GM18870 (cell line): ENCODE data around the gene TTC16.

Experiments
- ATAC-seq: cut with Tn5 transposase; IDR thresholded peaks from one replicate; pipeline ENCODE4 v1.9.1; 2021; ENCODE audit warnings: moderate library complexity; ENCODE audit not compliant: unreplicated experiment

Gene TTC16

DNA sequence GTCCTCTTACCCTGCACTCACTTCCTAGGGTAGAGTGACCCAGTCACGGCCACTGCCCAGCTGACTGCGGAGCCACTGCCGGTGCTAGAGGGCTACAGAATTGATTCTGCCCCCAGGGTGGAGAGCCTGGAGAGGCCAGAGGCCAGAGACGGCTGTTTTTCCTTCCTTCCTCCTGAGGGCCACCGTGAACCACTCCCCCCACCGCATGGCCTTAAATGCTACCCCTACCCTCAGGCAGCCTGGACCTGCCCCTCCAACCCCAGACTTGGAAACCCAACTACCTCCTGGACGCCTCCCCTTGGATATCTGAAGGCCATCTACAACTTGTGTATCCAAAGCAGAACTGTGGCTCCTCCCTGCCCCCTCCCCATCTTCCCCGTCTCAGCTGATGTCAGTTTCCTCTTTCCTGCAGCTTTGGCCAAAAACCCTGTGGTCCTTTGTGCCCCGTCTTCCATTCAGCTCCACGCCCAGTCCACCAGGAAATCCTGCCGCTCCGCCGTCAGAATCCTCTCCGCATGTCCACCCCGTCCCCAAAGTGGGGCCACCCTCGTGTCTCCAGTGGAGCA is 46.3 kb downstream of the TTC16 start:
- ATAC-seq = no peak

DNA sequence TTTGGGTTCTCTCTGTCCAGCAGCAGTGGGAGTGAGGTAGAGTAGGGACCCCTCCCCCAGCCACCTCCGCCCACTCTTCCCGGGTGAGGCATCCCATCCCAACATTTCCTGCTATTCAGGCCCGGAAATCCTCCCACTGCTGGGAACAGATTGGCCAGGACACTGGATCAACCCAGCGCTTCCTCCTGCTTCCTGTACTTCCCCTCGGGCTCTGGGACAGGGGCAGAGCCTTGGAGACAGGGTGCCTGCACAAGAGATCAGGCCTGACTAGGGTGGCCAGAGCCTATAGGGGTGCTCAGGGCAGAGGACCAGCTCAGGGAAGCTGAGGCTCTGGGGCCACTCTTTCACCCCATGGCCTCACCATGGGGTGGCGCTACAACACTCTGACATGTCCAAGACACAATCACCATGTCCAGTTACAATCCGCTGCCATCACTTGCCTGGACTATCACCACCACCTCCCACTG is 48.1 kb downstream of the TTC16 start:
- ATAC-seq = no peak

DNA sequence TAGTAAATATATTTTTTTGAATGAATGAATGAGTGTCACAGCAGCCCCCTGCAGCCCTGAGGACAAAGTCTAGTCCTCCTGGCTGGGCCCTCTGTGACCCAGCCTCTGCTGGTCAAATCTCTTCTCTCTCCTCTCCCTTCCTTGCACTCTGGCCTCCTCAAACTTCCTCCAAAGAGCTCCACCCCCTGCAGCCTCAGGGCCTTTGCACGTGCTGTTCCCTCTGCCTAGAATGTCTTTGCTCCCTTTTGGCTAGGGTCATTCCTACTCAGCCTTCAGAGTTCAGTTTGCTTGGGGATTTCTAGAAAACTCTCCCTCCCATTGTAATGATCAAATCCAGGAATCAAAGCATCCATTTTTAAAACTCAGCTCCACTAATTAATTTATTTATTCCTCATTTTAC is 49.5 kb downstream of the TTC16 start:
- ATAC-seq = no peak

DNA sequence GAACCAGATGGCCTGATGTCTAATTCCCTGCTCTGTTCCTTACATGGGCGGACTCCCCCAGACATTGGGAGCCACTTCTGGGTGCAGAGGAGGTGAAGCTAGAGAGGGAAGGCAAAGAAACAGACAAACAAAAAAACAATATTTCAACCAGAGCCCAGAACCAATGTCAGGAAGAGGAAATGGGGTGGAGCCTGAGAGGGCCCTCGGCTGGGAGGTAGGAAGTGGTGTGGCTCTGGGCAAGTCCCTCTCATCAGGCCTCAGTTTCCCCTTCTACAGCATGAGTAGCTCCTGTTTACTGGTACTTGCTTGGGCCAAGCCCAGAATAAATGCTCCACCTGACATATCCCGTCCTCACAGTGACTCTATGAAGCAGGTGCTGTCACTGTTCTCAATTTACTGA is 51.5 kb downstream of the TTC16 start:
- ATAC-seq = no peak

DNA sequence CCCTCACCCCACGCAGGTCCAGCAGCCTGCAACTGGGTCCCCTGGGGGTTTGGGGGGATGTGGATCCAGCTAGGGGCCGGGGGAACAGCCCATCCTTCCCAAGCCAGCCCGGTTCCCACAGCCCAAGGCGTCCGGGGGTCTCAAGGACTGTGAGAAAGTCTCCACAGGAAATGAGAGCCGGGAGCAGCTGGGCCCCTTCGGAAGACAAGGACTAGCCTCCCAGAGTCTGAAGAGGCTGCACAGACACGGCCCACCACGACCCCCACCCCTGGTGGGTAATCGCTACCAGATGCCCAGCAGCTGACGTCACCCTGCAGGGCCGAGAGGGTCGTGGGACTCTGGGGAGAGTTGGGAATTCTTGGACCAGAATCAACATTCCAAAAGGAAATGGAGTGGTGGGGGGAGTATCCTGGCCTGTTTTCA is 52.0 kb downstream of the TTC16 start:
- ATAC-seq = no peak

DNA sequence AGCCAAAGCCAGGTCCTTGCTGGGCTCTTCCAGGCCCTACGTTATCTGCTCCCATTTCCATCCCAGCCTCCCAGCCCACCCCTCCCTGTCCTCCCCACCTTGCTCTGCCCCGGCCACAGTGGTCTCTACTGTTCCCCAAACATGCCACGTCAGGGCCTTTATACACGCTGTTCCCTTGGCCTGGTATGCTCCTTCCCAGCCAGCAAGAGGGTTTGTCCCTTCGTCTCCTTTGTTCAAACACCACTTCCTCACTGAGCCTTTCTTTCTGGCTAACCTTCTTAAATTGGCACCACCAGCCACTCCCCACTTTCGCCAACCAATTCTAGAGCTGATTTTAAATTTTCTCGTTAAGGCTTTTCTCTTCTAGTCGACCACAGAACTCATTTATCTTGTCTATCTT is 52.8 kb downstream of the TTC16 start:
- no peak for ATAC-seq

DNA sequence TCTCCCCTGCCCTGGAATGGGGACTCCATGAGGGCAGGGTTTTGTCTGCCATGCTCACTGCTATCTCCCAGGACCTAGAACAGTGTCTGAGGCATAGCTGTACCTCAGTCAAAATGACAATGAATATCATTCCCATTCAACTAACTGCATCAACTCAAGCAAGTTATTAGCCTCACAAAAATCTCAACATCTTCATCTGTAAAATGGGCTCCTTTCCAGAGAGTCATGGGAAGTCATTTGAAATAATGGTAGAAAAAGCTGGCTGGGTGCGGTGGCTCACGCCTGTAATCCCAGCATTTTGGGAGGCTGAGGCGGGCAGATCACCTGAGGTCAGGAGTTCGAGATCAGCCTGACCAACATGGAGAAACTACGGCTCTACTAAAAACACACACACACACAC is 53.2 kb downstream of the TTC16 start:
- no peak for ATAC-seq

DNA sequence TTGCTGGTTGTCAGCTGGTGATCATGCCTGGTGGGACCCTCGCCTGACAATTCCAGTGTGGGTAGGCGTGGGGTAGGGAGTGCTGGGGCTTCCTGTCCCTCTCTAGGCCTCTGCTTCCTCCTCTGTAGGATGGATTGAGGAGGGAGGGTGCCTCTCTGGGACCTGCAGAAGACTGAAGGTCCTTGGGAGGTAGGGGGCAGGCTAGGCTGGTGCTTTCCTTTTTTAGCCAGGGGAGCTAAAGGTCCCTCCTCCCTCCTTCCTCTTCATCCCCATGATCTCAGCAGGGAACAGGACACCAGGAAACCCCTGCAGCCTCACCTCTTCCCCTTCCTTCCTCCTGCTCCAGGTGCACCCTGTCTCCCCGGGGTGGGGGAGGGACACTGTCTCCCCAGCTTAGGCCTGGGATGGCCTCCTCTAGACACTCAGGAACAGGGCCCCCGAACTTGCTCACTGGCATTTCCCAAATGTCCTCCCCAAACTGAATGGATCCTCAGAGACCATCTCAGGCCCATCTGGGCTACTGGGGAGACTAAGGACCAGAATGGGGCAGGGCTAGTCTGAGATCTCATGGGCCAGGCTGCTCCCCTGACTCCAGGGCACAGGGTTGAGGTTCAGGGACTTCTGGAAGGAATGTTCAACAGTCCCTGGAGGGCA is 54.2 kb downstream of the TTC16 start:
- ATAC-seq = no peak

DNA sequence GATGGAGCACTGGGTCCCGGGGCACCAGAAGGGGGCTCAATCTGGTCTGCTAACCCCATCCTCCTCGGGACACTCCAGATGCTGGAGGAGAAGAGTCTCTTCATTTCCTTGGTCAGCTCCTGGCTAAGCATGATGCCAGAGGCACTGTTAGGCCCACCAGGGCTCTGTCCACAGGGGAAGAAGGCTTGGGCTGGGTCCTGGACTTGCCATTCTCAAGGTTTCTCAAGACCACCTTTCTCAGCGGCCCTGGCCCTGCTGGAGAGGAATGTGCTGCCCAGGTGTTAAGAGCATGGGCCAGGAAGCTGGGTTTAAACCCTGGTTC is 54.7 kb downstream of the TTC16 start:
- no peak for ATAC-seq

DNA sequence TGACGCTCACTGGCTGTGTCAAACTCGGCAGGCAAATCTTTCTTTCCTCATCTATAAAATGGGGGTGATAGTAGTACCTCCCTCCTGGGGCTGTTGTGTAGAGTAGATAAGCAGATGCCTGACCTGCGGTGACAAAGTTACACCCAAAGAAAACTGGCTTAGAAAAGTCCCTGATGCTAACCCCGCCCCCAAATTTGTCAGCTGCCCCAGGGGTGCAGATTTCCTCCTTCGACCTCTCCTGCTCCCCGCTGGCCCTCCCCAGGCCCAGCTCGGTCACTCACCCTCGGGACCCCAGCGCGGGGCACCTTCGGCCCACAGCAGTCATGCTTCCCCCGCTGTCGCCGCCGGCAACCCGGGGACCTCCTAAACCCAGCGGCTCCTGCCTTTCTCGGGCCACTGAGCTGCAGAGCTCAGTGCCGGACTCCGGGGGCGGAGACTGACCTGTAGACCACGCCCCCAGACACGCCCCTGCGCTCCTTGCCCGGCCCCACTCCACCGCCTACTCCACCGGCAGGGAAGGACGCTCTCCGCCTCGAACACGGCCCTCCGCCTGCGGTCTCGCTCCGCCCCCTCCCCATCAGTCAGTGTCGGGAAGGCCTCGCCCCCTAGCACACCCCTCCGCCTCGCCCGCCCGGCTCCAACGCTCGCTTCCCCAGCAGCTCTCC is 55.2 kb downstream of the TTC16 start:
- ATAC-seq = peak; percentile 74

DNA sequence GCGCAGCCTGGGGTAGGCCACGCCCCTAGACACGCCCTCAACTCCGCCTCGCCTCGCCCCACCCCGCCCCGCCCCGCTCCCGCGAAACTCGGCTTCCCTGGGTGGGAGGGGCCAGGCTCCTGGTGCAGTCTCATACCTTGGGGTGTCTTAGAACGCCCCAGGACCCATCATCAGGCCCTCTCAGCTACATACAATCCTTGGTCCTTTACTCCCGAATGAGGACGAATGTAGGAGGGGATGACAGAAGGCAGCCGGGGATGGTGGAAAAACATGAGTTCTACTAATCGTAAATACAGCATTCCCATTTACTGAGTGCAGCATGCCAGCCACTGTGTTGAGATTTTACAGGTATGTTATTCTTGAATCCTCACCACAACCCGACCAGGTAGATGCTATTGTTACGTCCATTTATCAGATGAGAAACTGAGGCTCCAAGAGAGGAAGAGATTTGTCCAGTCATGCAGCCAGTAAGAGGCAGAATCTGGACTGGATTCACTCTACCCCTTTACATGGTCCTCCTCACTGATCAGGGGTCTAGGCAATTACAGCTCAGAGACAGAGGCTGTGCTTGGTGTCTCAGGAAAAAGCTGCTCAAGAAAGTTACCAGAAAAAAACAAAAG is 55.8 kb downstream of the TTC16 start:
- ATAC-seq = no peak

DNA sequence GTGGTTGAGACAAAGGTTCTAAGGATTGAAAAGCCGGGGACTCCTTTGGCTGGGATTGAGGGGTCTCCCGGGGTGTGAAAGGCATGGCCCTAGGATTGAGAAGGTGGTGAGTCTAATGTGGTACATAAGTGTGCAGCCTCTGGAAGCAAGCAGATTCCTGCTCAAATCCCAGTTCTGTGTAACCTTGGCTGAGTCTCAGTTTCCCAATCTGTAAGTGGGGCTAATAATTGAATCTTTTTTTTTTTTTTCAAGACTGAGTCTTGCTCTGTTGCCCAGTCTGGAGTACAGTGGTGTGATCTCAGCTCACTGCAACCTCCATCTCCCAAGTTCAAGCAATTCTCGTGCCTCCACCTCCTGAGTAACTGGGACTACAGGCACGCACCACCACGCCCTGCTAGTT is 56.7 kb downstream of the TTC16 start:
- ATAC-seq = no peak

DNA sequence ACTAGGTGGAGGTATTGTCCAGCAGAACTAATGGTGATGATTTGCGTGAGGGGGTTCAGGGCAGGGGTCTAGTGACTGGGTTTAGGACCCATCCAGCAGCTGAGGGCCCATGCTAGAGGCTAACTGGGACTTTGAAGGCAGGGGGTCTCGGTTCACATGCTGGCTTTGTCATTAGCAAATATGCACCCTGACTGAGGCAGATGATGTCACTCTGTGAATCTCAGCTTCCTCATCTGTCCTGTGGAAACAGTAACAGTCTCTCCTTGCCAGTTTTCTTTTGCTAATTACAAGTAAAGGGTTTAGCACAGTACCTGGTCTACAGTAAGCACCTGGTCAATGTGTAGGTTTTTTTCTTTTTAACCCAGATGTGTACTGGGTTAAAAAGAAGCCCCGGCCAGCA is 57.4 kb downstream of the TTC16 start:
- ATAC-seq = no peak

DNA sequence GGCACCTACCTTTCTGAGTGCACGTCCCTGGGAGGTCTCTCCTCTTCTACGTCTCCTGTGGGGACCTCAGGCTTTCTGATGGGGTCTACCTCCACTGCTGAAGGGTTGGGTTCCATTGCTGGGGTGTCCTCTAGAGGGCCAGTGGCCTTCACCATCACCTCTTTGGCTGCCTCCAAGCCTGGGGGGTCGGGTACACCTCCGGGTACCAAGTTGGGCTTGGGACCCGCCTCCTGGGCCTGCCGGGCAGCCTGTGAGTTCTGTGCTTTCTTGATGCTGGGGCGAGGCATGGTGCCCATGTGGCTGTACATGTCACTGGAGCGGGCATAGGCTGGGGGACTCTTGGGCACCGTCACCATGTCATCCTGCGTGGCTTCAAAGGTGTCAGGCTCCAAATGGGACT is 58.1 kb downstream of the TTC16 start:
- ATAC-seq = no peak

DNA sequence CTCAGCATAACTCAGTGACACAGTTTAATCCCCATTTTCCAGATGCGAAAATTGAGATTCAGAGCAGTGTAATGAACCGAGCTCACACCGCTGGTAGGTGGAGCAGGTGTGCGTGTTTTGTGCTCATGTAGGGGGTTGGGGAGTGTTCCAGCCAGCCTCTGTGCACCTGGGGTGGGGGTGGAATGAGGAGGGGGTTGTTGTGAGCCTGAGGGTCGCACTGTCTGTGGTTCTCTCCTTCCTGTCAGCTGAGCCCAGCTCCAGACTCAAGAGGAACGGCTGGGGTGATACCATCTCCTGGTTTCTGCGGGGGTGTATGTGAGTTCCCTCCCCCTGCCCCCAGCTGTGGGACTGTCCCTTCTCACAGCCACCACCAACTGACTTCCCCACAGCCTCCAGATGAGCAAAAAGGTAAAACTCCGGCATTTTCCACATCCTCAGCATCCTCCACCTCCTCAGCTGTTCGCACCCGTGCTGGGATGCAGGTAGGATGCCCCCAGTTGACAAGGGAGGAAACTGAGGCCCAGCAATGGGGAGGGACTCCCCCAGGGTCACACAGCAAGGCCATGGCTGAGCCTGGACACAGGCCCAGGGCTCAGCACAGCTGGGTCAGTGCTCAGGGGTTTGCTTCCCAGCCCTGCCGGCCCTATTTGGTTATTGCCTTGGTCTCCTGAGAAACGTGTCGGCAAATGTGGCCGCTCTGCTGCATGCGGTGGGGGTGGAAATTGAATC is 60.5 kb downstream of the TTC16 start:
- ATAC-seq = no peak

DNA sequence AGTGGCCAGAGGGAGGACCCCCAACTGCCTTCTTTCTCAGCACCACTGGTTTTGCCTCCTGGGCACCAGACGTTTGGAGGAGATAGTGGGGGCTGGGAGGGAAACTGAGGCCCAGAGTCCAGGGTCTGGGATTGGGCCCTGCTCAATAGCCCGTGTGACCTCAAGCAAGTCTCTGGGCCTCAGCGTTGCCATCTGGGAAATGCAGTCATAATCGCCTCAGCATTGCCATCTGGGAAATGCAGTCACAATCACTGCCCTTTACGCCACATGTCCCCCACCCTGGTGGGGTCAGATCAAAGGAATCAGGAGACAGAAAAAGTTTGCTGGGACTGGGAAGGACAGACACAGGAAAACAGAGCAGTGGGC is 61.0 kb downstream of the TTC16 start:
- ATAC-seq = no peak

DNA sequence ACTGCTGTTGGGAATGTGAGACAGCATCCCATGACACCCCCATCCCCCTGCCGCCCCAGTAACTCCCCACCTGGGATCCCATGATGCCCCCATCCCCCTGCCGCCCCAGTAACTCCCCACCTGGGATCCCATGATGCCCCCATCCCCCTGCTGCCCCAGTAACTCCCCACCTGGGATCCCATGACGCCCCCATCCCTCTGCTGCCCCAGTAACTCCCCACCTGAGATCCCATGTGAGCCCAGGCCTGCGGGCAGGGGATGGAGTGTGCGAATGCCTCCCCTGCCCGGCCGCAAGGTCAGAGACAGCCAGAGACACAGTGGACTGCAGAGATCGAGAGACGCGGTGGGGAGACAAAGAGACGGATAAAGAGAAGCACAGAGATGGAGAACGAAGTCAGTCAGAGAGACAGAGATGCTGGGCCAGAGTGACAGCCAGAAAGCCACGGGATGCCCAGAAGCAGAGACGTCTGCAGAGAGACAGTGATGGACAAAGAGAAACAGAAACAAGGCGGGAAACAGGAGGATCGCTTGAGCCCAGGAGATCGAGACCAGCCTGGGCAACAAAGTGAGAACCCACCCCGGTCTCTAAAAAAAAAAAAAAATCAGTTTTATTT is 61.6 kb downstream of the TTC16 start:
- ATAC-seq = no peak

DNA sequence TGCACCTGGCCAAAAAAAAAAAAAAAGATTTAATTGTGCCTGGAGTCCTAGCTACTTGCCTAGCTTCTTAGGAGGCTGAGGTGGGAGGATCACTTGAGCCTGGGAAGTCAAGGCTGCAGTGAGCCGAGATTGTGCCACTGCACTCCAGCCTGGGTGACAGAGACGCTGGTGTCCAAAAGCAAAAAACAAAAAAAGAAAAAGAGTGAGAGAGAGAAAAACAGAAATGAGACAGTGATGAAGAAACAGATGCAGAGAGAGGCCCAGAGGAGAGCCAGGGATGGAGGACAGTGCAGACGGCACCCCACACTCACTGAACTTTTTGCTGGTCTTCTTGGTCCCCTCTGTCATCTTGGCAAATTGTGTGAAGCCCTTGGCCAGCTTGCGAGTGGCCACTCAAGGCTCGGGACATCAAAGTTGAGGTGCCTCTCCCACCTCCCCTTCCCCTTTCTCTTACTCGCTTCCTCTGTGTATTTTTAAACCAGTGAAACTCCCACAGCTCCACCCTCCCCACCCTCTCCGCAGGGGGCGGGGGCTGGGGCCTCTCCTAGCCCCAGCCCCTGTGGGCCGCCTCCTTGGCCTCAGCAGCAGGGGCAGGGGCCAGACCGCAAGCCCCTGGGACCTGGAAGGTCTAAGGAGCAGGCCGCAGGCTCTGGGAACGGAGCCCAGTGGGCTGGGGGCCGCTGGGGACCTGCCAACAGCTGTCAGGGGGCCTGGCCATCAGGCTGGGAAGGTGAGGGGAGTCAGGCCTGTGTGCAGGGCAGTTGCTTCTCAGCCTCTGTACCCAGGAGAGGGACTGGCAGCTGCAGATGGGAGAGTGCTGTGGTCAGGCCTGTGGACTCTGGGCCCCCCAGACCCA is 62.6 kb downstream of the TTC16 start, which contains the start of gene SH2D3C:
TSS of gene SH2D3C (minus strand) at position 387 of the 856 bp plus-strand sequence. CDS start at position 348, 39 bp downstream.
- ATAC-seq = peak; percentile 18

DNA sequence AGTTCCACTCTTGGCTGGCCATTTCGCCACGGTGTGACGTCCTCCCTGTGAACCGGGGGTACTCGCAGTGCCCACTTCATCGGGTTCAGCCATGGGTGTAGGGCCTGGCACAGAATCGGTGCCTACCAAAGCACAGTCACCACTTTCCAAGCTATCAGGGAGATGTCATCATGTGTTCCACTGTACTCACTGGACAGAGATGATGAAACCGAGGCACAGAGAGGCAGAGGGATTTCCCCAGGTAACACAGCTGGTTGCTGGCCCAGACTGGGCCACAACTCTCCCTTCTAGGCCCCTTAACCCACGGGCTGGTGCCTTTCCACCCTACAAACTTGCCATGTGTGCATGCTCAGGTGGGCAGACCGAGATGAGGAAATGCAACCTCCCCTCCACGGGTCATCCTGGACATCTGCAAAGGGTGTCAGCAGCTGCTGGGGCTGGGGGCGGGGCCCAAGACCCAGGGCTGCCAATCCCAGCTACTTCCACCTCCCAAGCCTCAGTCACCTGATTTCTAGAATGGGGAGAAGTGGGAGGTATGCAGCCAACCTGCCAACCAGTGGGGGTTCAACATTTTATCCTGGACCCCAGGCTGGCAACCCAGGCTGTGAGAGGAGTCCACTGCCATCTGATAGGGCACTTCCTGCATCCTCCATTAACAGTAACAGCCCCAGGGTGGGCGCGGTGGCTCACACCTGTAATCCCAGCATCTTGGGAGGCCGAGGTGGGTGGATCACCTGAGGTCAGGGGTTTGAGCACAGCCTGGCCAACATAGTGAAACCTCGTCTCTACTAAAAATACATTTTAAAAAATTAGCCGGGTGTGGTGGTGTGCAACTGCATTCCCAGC is 63.5 kb downstream of the TTC16 start:
- peak; percentile 37 for ATAC-seq
